Measurements from ENCODE around the gene SEPTIN12. TPM values are rescaled to one million over a fixed set of nuclear protein-coding genes. Genes with fewer than 3 reads are reported as not detected.

Gene SEPTIN12
- total RNA-seq, 2 donors from 2014 or later = 10.8 TPM; not detected in 1

GRCh38 chr16:4783951-4784336, 4.2 kb downstream of the SEPTIN12 start:
- WGBS = 81% methylated on average over 16 of the region's 16 CpGs
- H3K4me3 ChIP-seq = no peak overlapping the region
- DNase-seq (ENCODE audit: low spot score) = no peak
- no peak overlapping the region for H3K27ac ChIP-seq
- intact Hi-C loops (cut with DNase I) = no loop called here
- TF ChIP-seq POLR2A (IDR thresholded peaks at IDR 0.05) = no peak
- TF ChIP-seq POLR2AphosphoS5 (IDR thresholded peaks at IDR 0.05) = no peak
- TF ChIP-seq, protein P1, sequence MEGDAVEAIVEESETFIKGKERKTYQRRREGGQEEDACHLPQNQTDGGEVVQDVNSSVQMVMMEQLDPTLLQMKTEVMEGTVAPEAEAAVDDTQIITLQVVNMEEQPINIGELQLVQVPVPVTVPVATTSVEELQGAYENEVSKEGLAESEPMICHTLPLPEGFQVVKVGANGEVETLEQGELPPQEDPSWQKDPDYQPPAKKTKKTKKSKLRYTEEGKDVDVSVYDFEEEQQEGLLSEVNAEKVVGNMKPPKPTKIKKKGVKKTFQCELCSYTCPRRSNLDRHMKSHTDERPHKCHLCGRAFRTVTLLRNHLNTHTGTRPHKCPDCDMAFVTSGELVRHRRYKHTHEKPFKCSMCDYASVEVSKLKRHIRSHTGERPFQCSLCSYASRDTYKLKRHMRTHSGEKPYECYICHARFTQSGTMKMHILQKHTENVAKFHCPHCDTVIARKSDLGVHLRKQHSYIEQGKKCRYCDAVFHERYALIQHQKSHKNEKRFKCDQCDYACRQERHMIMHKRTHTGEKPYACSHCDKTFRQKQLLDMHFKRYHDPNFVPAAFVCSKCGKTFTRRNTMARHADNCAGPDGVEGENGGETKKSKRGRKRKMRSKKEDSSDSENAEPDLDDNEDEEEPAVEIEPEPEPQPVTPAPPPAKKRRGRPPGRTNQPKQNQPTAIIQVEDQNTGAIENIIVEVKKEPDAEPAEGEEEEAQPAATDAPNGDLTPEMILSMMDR (IDR thresholded peaks at IDR 0.05) = no peak
- H3K36me3 ChIP-seq = no peaks in the 10 kb centered on the region
- H3K4me1 ChIP-seq (replicated peaks) = no peaks in the 10 kb centered on the region
- no peaks in the 10 kb centered on the region for H3K27me3 ChIP-seq (replicated peaks; ENCODE audit: insufficient read depth)
- no peaks in the 10 kb centered on the region for H3K9me3 ChIP-seq

DNA sequence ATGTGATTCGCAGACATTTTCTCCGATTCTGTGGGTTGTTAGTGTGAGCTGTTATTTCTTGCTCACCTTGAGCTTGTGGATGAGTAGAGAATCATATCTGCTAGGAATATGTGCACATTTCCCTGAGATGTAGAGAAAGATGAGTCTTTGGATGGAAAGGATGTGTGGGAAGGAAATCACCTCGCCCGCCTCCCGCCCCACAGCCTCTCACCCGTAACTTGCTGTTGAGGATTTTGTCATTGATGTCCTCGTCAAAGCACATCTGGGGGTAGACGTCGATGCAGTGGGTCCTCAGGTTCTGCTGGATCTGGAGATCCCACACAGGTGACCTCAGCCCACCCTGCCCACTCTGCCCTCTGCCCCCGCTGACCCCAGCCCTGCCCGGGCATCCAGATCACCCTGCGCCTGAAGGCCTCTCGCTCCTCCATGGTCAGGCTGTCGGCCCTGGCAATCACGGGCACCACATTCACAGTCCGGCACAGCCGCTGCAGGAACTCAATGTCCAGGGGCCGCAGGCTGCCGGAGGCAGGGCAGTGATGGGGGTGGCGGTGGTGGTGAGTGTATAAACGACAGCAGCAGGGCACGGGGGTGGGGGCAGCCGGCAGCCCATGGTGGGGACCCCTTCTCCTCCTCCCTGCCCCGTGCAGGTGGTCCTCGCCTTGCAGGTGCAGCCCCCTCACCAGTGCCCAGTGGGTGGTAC, 4.7 kb downstream of the SEPTIN12 start:
- 87% methylated on average over 25 of the region's 25 CpGs for WGBS
- TF ChIP-seq POLR2A (IDR thresholded peaks at IDR 0.05) (no peak), POLR2AphosphoS5 (IDR thresholded peaks at IDR 0.05) (no peak)
- H3K9me3 ChIP-seq = no peaks in the 10 kb centered on the region
- no peaks in the 10 kb centered on the region for H3K27me3 ChIP-seq (replicated peaks; ENCODE audit: insufficient read depth)
- no peaks in the 10 kb centered on the region for H3K36me3 ChIP-seq
- no peak overlapping the region for H3K4me3 ChIP-seq
- no peak for DNase-seq (ENCODE audit: low spot score)
- intact Hi-C loops (cut with DNase I) = no loop called here
- H3K4me1 ChIP-seq (replicated peaks) = no peaks in the 10 kb centered on the region
- H3K27ac ChIP-seq = no peak overlapping the region

DNA sequence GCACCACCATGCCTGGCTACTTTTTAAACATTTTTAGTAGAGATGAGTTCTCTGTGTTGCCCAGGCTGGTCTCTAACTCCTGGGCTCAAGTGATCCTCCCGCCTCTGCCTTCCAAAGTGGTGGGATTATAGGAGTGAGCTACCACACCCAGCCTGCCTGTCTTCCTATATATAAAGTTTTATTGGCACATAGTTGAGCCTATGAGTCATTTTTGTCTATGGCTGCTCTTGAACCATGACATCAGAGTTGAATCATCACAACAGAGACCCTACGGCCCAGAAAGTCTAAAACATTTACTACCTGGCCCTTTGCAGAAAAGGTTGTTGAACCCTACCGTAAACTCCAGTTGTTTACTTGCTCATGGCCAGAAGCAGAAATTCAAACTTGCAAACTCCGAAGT, 7.9 kb downstream of the SEPTIN12 start:
- TF ChIP-seq POLR2A (IDR thresholded peaks at IDR 0.05) = no peak
- TF ChIP-seq, protein P1 (IDR thresholded peaks at IDR 0.05) = no peak
- TF ChIP-seq POLR2AphosphoS5 (IDR thresholded peaks at IDR 0.05) = no peak
- Histone ChIP-seq H3K9me3 (no peaks in the 10 kb centered on the region), H3K4me3 (no peak overlapping the region), H3K36me3 (no peaks in the 10 kb centered on the region), H3K27ac (no peak overlapping the region), H3K27me3 (replicated peaks; ENCODE audit: insufficient read depth) (no peaks in the 10 kb centered on the region), H3K4me1 (replicated peaks) (no peaks in the 10 kb centered on the region)
- intact Hi-C loops (cut with DNase I) = no loop called here
- no peak for DNase-seq (ENCODE audit: low spot score)
- 73% methylated on average over 4 of the region's 4 CpGs for WGBS

DNA sequence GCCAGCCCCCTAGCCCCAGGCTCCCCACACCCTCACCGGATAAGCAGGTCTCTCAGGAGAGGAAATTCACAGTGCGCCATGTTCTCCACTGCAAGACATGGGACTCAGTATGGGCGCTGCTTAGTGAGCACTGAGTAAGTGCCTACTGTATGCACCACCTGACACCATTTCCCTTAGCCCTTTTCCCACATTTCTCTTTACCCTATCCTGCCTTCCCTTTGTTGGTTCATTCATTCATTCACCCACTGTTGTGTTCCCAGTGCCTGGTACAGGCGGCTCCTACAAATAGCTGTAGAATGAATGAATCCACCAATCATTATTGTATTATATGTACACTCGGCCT, 10.1 kb downstream of the SEPTIN12 start:
- Histone ChIP-seq H3K27me3 (replicated peaks; ENCODE audit: insufficient read depth) (no peaks in the 10 kb centered on the region), H3K4me1 (replicated peaks) (no peaks in the 10 kb centered on the region), H3K36me3 (no peaks in the 10 kb centered on the region), H3K27ac (no peak overlapping the region), H3K9me3 (no peaks in the 10 kb centered on the region), H3K4me3 (no peak overlapping the region)
- no peak for DNase-seq (ENCODE audit: low spot score)
- WGBS = 94% methylated on average over 3 of the region's 5 CpGs
- TF ChIP-seq, protein P1 (IDR thresholded peaks at IDR 0.05) = no peak
- TF ChIP-seq POLR2AphosphoS5 (IDR thresholded peaks at IDR 0.05) (no peak), POLR2A (IDR thresholded peaks at IDR 0.05) (no peak)
- intact Hi-C loops (cut with DNase I) = no loop called here

DNA sequence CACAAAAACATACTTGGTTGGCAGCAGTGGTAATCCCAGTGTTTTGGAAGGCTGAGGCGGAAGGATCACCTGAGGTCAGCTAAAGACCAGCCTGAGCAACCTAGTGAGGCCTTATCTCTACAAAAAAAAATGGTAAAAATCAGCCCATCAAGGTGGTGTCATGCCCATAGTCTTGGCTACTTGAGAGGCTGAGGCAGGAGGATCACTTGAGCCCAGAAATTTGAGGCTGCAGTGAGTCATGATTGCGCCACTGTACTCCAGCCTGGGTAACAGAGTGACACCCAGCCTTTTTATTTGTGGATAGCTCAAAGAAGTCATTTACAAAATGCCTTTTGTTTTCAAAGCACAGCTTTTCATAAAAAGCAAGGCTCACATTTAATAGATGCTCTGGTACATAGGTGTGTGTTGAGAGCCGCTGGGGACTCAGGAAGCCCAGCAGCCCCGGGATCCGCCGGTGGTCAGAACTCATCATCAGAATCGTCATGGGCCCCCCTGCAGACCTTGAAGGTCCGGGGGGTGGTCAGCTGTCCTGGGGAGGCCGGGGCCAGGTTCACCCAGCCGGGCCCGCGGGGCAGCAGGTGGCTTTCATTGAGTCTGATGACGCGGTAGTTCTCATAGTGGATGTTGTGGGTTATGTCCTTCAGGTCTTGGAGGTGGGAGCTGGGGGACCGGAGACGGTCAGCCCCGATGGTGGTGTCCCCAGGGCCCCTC, 10.7 kb downstream of the SEPTIN12 start:
- intact Hi-C loops (cut with DNase I) = no loop called here
- TF ChIP-seq POLR2AphosphoS5 (IDR thresholded peaks at IDR 0.05) (no peak), POLR2A (IDR thresholded peaks at IDR 0.05) (no peak)
- TF ChIP-seq, protein P1 (IDR thresholded peaks at IDR 0.05) = no peak
- 85% methylated on average over 13 of the region's 17 CpGs for WGBS

More for the DNA sequence above, 10.7 kb downstream of the SEPTIN12 start:
- no peak for DNase-seq (ENCODE audit: low spot score)
- no peaks in the 10 kb centered on the region for H3K4me1 ChIP-seq (replicated peaks)
- no peak overlapping the region for H3K4me3 ChIP-seq
- H3K36me3 ChIP-seq = no peaks in the 10 kb centered on the region
- H3K27me3 ChIP-seq (replicated peaks; ENCODE audit: insufficient read depth) = no peaks in the 10 kb centered on the region
- no peaks in the 10 kb centered on the region for H3K9me3 ChIP-seq
- H3K27ac ChIP-seq = no peak overlapping the region

All from prostate gland (tissue), 2 donors.